Measurements from ENCODE around the gene DPEP2. TPM values are rescaled to one million over a fixed set of nuclear protein-coding genes. Genes with fewer than 3 reads are reported as not detected.
A peak's percentile ranks its signal among the peaks of the same experiment; 100 is the strongest.

The DPEP2 gene
- total RNA-seq, 1 donor from 2014 or later: 0.99 TPM

DNA sequence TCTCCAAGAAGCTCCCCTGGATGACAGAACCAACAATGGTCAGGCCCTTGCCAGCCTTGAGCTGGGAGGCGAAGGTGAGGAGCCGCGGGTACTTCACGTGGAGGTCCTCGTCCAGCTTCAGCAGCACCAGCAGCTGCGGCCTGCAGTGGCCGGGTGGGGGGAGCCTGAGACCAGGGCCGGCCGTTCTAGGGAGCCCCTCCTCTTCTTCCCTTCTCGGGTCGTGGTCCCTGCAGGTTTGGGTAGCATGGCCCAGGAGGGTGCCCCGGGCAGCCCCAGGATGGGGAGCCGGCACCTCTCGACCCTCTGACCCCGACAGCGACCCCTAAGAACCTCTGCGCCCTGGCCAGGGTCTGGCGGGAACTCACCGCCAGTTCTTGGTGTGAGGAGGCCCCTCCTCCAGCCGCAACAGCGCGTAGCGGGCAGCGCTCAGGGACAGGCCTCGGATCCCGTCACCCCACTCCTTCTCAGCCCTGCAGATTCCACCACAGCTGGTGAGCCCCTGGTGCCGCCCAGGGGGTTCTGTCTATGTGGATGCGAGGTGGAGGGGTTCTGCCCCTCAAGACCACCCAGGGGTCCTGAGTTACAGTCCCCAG is 52.2 kb downstream of the DPEP2 start:
- Histone ChIP-seq H3K4me1 (peaks cover 77% of the 10 kb centered on the region), H3K9me3 (replicated peaks) (no peaks in the 10 kb centered on the region), H3K36me3 (peaks cover 94% of the 10 kb centered on the region), H3K27ac (replicated peaks) (peak overlapping the region; percentile 80), H3K4me3 (no peak overlapping the region), H3K27me3 (ENCODE audit: low read depth) (no peaks in the 10 kb centered on the region)
- DNase-seq: no peak
- intact Hi-C loops (cut with micrococcal nuclease): no loop called here
- TF ChIP-seq, protein P1, sequence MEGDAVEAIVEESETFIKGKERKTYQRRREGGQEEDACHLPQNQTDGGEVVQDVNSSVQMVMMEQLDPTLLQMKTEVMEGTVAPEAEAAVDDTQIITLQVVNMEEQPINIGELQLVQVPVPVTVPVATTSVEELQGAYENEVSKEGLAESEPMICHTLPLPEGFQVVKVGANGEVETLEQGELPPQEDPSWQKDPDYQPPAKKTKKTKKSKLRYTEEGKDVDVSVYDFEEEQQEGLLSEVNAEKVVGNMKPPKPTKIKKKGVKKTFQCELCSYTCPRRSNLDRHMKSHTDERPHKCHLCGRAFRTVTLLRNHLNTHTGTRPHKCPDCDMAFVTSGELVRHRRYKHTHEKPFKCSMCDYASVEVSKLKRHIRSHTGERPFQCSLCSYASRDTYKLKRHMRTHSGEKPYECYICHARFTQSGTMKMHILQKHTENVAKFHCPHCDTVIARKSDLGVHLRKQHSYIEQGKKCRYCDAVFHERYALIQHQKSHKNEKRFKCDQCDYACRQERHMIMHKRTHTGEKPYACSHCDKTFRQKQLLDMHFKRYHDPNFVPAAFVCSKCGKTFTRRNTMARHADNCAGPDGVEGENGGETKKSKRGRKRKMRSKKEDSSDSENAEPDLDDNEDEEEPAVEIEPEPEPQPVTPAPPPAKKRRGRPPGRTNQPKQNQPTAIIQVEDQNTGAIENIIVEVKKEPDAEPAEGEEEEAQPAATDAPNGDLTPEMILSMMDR (IDR thresholded peaks at IDR 0.05; ENCODE audit: borderline replicate concordance): no peak

DNA sequence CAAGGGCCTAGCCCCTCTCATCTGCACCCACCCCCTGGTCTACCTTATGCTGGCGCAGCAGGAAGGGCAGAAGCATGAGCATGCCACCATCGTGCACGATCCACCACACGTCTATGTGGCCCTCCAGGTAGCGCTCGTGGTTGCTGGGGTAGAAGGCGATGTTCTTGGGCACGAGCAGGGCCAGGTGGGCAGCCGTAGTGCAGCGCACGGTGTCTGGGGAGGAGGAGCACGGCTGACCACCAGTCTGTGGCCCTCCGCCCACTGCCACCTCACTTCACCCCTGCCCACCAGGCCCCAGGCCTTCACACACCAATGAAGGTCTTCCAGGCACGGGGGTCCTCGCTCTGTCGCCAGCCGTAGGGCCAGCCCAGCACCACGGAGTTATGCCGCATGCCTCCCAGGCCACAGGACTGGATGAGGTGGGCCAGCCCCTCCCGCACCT is 53.1 kb downstream of the DPEP2 start:
- DNase-seq: no peak
- no peak overlapping the region for H3K4me3 ChIP-seq
- peaks cover 77% of the 10 kb centered on the region for H3K4me1 ChIP-seq
- intact Hi-C loops (cut with micrococcal nuclease): no loop called here
- peaks cover 94% of the 10 kb centered on the region for H3K36me3 ChIP-seq
- H3K27me3 ChIP-seq (ENCODE audit: low read depth): no peaks in the 10 kb centered on the region
- peak overlapping the region; percentile 80 for H3K27ac ChIP-seq (replicated peaks)
- no peaks in the 10 kb centered on the region for H3K9me3 ChIP-seq (replicated peaks)
- TF ChIP-seq, protein P1 (IDR thresholded peaks at IDR 0.05; ENCODE audit: borderline replicate concordance): no peak

DNA sequence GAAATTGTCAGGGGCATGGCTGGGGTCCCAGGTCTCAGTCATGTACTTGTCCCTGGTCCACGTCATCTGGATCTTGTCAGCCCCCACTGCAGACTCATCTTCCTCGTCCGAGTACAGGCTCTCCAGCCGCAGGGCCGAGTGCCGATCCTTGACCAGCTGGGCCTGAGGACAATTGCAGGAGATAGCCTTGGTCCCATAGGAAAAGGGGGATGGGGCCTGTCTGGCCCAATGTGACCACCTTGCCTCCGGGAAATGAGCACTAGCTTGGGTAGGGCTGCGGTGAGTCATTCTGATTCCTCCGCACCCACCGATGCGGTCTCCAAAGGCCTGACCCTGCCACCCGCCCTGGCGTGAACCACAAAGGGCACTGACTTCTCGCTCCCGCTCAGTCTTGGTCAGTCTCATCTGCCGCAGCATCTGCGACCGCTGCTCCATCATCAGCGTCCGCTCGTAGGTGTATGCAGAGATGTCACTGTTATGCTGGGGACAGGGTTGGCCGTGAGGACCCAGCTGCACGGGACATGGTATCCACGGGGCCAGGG is 53.8 kb downstream of the DPEP2 start:
- H3K4me1 ChIP-seq: peaks cover 74% of the 10 kb centered on the region
- TF ChIP-seq, protein P1 (IDR thresholded peaks at IDR 0.05; ENCODE audit: borderline replicate concordance): no peak
- no peak for DNase-seq

DNA sequence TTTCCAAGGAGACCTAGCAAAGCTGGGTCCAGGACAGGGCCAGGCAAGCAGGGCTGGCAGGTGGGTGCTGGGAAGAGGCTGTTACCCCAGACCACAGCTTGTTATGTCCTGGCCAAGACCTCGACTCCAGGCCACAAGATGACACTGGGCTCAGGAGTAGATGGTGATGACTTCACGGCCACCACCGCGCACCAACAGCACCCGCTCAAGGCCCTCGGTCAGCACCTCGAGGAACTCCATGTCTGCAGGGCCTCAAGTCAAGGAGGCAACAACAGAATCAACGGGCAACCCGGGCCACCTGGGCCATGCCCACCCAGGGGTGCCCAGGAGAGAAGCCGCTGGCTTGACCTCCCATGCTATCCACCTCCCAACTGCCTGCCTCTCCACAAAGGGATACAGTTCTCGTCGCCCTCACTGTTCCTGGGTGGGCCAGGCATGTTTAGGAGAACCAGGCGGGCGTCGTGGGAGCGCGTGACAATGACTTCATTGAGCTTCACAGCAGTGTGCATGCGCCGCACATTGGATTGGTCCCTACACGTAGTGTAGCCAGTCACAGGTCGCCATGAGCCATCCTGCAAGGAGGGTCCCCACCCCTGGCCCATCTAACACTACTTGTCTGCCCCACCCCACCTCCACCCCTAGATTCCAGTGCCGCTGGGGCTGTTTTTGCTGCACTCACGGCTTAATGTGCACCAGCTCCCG is 54.4 kb downstream of the DPEP2 start:
- intact Hi-C loops (cut with micrococcal nuclease): no loop called here
- no peaks in the 10 kb centered on the region for H3K9me3 ChIP-seq (replicated peaks)
- H3K4me1 ChIP-seq: peaks cover 80% of the 10 kb centered on the region
- H3K27me3 ChIP-seq (ENCODE audit: low read depth): no peaks in the 10 kb centered on the region
- peak overlapping the region; percentile 3 for H3K4me3 ChIP-seq
- no peak for DNase-seq
- H3K36me3 ChIP-seq: peaks cover 89% of the 10 kb centered on the region
- H3K27ac ChIP-seq (replicated peaks): peak overlapping the region; percentile 80
- TF ChIP-seq, protein P1 (IDR thresholded peaks at IDR 0.05; ENCODE audit: borderline replicate concordance): no peak

More for the DNA sequence above, 53.8 kb downstream of the DPEP2 start:
- H3K27me3 ChIP-seq (ENCODE audit: low read depth): no peaks in the 10 kb centered on the region
- H3K9me3 ChIP-seq (replicated peaks): no peaks in the 10 kb centered on the region
- intact Hi-C loops (cut with micrococcal nuclease): no loop called here
- peaks cover 91% of the 10 kb centered on the region for H3K36me3 ChIP-seq
- peak overlapping the region; percentile 3 for H3K4me3 ChIP-seq
- H3K27ac ChIP-seq (replicated peaks): peak overlapping the region; percentile 80

DNA sequence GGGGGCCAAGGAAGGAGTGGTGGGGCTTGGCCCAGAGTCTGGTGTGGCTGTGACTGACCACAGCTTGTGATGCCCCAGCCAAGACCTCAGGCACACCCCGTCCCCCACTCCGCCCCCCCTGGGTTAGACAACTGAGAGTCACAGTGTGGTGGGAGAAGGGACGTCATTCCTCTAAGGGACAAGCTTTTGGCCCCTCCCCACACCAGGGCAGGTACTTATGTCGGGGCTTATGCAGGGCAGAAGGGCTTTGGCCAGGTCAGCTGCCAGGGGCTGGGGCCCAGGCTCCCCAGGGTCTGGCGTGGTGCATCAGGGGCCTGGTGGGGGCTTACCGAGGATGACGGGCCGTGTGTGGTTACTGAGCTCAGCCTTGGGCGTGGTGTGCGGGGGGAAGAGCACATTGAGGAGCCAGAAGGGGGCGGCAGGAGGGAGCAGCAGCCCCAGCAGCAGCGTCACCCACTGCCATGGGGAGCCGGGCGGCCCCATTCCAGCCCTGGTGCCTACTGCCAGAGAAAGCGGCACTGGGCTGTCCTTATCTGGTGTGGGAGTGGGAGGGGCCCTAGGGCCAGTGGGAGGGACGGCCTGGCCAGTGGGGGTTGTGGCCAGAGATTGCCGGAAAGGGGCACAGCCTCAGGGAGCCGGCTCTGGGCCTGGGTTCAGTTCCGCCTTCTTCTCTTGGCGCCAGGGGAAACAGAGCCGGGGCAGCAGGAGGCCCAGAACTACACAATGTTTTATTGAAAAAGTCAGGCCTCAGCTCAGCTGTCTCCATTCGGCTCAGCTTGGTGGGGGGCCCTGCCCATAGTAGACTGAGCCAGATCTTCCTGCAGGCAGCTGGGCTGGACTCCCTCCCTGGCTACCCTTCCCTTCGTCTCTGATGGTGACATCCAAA is 55.4 kb downstream of the DPEP2 start, which contains the start of gene LCAT:
Gene LCAT (minus strand): TSS at position 502 of the 886 bp plus-strand sequence. CDS start 19 bp downstream, at position 483.
- Histone ChIP-seq H3K9me3 (replicated peaks) (no peaks in the 10 kb centered on the region), H3K4me1 (peaks cover 88% of the 10 kb centered on the region), H3K4me3 (no peak within 1 kb of the TSS), H3K27ac (replicated peaks) (peak within 1 kb of the TSS; percentile 80), H3K27me3 (ENCODE audit: low read depth) (no peaks in the 10 kb centered on the region), H3K36me3 (peaks cover 87% of the 10 kb centered on the region)
- TF ChIP-seq, protein P1 (IDR thresholded peaks at IDR 0.05; ENCODE audit: borderline replicate concordance): no peak
- intact Hi-C loops (cut with micrococcal nuclease): no loop called here
- DNase-seq: peak; percentile 69
